GF-D8 (cell line): ENCODE results near the gene KRT1.
"Not testable (repeated sequence)": the region's sequence is repeated elsewhere in the genome, so short reads cannot be mapped to it uniquely, and the experiment has no call there.

Experiments used
- DNase-seq: peaks from one replicate; lab custom pipeline; 2025; lab: John Stamatoyannopoulos, UW

The KRT1 gene

DNA sequence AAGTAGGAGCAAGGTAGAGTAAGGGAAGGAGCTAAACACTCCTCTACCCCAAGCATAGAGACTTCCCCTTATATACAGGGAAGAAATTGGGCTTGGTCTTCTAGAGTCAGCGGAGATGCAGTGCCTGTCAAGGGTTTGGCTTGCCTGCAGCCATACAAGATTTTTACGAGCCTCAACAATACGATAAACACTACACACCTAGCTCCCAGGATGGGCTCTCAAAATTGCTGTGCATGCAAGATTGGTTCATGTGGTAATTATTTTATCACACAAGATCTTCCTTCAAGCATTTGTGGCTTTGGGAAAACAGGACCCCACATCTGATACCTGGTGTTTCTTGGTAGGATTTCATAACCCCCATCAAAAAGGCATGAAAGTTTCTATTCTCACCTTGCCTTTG is at the start of gene KRT1:
KRT1 (minus strand) TSS at position 45 of the 400 bp plus-strand sequence. CDS start 59 bp downstream, outside the sequence.
- DNase-seq = no peak

- no peak for DNase-seq
Measured at GRCh38 chr12:52729147-52729546, 48.9 kb upstream of the KRT1 start.

GRCh38 chr12:52728374-52728773 is 48.2 kb upstream of the KRT1 start:
- no peak for DNase-seq

GRCh38 chr12:52727037-52727436 is 46.8 kb upstream of the KRT1 start:
- DNase-seq = no peak

DNA sequence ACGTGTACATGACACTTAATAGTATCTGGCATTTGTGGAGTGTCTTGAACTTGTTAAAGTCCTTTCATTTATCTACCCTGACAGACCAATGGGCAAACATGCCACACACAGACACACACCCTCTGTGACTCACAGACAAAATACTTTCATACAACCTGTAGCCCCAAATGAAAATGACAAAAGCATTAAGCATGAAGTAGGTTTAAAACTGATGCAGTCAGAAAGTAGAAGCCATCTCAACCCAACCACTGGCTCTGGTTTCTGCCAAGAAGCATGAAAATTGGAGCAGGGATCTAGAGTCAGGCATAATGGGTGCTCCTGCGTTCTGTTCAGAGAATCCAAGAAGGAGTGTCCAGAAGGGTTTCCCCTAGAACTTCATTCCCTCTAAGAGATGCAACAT is 46.2 kb upstream of the KRT1 start:
- no peak for DNase-seq

DNA sequence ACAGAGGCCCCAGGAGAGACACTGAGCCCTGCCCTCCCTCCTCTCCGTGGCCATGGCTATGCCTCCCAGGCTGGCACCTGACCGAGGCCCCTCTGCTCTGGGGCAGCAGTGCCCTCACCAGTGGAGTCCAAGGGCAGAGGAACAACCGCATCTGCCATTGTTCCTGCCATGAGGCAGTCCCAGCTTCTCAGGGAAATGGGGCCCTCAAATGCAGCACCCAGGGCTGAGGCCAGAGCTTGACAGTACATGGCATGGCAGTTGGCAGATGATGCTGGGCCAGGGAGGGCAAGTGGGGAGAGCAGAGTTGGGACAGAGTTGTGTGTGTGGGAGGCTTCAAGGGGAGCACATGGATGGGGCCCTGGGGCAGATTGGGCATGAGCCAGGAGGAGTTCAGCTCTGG is 44.2 kb upstream of the KRT1 start:
- DNase-seq = no peak

- no peak for DNase-seq
Measured at GRCh38 chr12:52722680-52723079, 42.5 kb upstream of the KRT1 start.

GRCh38 chr12:52721838-52722470 is 41.7 kb upstream of the KRT1 start:
- no peak for DNase-seq

- no peak for DNase-seq
Measured at GRCh38 chr12:52720365-52720886, 40.2 kb upstream of the KRT1 start.

DNA sequence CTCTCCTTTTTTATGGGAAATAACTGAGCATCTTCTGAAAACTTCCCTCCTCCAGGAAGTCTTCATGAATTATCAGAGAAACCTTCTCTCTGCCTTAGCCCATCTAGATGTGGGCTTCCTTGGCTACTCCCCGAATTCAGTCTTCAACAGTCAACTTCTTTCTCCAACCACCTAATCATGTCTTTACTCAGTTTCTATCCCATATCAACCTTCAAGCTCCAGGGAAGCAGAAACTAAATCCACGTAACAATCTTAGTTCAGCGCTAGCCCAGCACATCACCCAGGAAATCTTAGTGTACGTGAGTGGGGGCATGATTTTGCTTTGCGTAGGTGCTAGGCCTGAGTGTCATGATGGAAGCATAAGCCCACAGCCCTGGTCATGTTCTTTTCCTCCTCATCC is 35.9 kb upstream of the KRT1 start:
- no peak for DNase-seq

- DNase-seq = no peak
Measured at GRCh38 chr12:52715416-52715815, 35.2 kb upstream of the KRT1 start.

DNA sequence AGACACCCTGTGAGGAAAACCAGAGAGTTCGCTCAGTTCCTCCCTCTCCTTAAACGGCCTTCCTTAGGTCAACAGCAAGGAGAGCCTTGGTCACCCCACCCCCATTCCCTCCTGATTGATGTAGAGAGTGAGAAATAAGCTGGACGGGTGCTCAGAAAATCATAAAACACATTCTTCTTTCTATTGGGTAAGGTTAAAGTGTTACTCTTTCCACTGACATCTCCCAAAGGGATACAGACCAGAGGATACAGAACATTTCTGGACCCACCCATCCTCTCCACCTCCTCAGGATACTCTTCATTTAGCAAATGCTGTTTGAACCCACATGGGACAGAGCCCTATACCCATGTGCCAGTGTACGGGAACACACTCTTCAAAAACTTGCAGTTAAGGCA is 34.7 kb upstream of the KRT1 start:
- DNase-seq = no peak

GRCh38 chr12:52713960-52714886 is 34.0 kb upstream of the KRT1 start:
- no peak for DNase-seq

- DNase-seq = not testable (repeated sequence)
Measured at GRCh38 chr12:52712122-52712521, 31.9 kb upstream of the KRT1 start.

DNA sequence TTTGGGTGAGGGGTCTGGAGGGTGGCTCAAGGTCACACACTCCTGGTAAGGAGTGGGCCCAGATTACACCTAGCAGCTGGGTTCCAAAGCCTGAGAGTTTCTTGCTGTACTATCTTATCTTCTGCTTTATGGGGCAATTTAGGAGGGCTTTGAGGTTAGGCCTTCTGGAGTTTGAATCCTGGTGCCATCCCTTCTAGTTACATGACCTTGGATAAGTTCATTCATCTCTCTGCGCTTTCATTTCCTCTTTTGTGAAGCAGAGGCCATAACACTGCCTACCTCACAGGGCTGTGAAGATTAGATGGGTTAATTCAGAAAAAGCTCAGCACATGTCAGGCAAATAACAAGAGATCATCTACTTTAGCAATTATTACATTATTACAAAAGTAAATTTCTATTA is 30.5 kb upstream of the KRT1 start:
- DNase-seq = no peak

- no peak for DNase-seq
Measured at GRCh38 chr12:52708010-52708409, 27.8 kb upstream of the KRT1 start.

- DNase-seq = no peak
Measured at GRCh38 chr12:52704464-52704863, 24.3 kb upstream of the KRT1 start.

DNA sequence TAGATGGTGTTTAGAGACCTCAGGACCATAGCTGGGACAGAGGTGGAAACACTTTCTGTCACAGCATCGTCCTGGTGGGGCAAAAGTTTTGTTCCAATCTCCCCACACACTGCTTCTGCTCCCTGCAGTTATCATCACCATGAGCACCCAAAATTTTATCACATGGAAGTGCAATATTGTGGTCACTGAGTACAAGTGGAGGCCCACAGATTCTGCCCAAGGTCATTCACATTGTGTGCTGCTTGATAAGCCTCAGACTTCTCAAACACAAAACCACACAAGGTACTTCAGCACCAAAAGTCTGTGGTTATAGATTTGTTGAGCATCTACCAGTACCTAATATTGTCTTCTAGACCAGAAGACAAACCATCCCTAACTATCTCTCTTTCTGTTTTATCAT is 23.7 kb upstream of the KRT1 start:
- no peak for DNase-seq

GRCh38 chr12:52703424-52703823 is 23.2 kb upstream of the KRT1 start, which contains the start of gene KRT77:
Gene KRT77, minus strand, starts transcription at chr12:52703524. Its CDS starts 90 bp downstream, at chr12:52703434.
- no peak for DNase-seq

GRCh38 chr12:52702338-52702737 is 22.1 kb upstream of the KRT1 start:
- no peak for DNase-seq

- no peak for DNase-seq
Measured at GRCh38 chr12:52701281-52701680, 21.1 kb upstream of the KRT1 start.

- DNase-seq = no peak
Measured at GRCh38 chr12:52699960-52700359, 19.8 kb upstream of the KRT1 start.

- DNase-seq = no peak
Measured at GRCh38 chr12:52699373-52699772, 19.2 kb upstream of the KRT1 start.
